ENCODE results near the gene NADSYN1. TPM values are rescaled to one million over a fixed set of nuclear protein-coding genes. Genes with fewer than 3 reads are reported as not detected.

Gene NADSYN1
- total RNA-seq, 1 donor from 2014 or later = 91.3 TPM

DNA sequence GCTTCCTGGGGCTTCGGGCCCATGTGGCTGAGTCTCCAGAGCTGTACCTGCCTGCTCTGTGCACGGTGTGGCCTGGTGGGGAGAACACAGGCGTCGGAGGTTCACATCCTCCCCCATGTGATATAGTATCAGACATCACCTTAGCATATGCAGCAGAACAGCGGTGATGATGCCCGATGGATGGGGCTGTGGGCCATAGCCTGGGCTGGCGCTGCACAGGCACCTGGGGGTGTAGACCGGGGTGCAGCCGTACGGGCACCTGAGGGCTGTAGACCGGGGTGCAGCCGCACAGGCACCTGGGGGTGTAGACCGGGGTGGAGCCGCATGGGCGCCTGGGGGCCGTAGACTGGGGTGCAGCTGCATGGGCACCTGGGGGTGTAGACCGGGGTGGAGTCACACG lies 29.2 kb downstream of the NADSYN1 start:
- H3K36me3 ChIP-seq = peaks cover 96% of the 10 kb centered on the region
- no peak for DNase-seq

DNA sequence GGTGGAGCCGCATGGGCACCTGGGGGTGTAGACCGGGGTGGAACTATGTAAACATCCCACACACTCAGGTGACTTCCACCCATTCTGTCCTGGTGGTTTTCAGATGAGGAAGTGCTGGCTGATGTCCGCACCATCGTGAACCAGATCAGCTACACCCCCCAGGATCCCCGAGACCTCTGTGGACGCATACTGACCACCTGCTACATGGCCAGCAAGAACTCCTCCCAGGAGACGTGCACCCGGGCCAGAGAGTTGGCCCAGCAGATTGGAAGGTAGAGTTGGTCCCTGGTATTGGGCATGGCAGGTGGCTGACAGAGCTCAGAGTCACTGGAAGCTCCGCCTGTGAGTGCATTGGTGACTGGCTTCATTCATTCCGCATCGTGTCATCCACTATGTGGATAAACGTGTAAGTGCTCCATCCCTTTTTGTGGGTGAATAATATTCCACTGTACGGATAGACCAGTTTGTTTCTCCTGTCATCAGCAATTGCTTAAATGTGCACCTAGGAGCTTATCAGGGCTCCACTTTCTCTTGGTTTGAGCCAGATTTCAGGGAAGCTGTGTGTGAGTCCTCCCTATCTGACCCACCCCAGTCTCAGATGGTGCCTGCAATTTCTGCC lies 29.9 kb downstream of the NADSYN1 start:
- DNase-seq (peak; percentile 53), ATAC-seq (no peak)
- H3K27ac ChIP-seq = no peak overlapping the region
- TF ChIP-seq, protein P1, sequence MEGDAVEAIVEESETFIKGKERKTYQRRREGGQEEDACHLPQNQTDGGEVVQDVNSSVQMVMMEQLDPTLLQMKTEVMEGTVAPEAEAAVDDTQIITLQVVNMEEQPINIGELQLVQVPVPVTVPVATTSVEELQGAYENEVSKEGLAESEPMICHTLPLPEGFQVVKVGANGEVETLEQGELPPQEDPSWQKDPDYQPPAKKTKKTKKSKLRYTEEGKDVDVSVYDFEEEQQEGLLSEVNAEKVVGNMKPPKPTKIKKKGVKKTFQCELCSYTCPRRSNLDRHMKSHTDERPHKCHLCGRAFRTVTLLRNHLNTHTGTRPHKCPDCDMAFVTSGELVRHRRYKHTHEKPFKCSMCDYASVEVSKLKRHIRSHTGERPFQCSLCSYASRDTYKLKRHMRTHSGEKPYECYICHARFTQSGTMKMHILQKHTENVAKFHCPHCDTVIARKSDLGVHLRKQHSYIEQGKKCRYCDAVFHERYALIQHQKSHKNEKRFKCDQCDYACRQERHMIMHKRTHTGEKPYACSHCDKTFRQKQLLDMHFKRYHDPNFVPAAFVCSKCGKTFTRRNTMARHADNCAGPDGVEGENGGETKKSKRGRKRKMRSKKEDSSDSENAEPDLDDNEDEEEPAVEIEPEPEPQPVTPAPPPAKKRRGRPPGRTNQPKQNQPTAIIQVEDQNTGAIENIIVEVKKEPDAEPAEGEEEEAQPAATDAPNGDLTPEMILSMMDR (IDR thresholded peaks at IDR 0.05) = no peak
- intact Hi-C loops (cut with DNase I) = no loop called here
- no peaks in the 10 kb centered on the region for H3K27me3 ChIP-seq
- H3K9me3 ChIP-seq = no peaks in the 10 kb centered on the region
- peaks cover 92% of the 10 kb centered on the region for H3K36me3 ChIP-seq
- H3K4me3 ChIP-seq = no peak overlapping the region
- H3K4me1 ChIP-seq = no peaks in the 10 kb centered on the region

More for the DNA sequence above, 29.2 kb downstream of the NADSYN1 start:
- H3K27ac ChIP-seq = no peak overlapping the region
- TF ChIP-seq, protein P1 (IDR thresholded peaks at IDR 0.05) = no peak
- no peaks in the 10 kb centered on the region for H3K27me3 ChIP-seq
- intact Hi-C loops (cut with DNase I) = no loop called here
- no peaks in the 10 kb centered on the region for H3K9me3 ChIP-seq
- ATAC-seq = no peak
- no peaks in the 10 kb centered on the region for H3K4me1 ChIP-seq
- no peak overlapping the region for H3K4me3 ChIP-seq

DNA sequence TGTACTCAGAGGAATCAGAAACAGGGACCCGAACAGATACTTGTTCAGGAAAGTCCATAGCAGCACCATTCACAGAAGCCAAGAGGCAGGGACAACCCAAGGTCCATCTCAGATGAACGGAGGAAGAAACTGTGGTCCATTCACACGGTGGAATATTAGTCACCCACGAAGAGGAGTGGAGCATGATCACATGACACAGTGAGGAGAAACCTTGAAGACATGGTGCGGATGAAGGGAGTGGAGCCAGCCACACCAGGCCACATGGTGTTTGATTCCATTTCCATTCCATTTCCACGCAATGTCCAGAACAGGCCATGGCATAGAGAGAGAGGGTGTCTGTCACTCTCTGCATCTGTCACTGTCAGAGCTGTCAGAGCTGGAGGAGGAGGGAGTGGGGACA lies 30.7 kb downstream of the NADSYN1 start:
- ATAC-seq (no peak), DNase-seq (no peak)
- TF ChIP-seq, protein P1 (IDR thresholded peaks at IDR 0.05) = no peak
- H3K4me1 ChIP-seq = peaks cover 4% of the 10 kb centered on the region
- no peak overlapping the region for H3K27ac ChIP-seq
- no peak overlapping the region for H3K4me3 ChIP-seq
- intact Hi-C loops (cut with DNase I) = no loop called here
- no peaks in the 10 kb centered on the region for H3K27me3 ChIP-seq
- peaks cover 91% of the 10 kb centered on the region for H3K36me3 ChIP-seq
- H3K9me3 ChIP-seq = no peaks in the 10 kb centered on the region

DNA sequence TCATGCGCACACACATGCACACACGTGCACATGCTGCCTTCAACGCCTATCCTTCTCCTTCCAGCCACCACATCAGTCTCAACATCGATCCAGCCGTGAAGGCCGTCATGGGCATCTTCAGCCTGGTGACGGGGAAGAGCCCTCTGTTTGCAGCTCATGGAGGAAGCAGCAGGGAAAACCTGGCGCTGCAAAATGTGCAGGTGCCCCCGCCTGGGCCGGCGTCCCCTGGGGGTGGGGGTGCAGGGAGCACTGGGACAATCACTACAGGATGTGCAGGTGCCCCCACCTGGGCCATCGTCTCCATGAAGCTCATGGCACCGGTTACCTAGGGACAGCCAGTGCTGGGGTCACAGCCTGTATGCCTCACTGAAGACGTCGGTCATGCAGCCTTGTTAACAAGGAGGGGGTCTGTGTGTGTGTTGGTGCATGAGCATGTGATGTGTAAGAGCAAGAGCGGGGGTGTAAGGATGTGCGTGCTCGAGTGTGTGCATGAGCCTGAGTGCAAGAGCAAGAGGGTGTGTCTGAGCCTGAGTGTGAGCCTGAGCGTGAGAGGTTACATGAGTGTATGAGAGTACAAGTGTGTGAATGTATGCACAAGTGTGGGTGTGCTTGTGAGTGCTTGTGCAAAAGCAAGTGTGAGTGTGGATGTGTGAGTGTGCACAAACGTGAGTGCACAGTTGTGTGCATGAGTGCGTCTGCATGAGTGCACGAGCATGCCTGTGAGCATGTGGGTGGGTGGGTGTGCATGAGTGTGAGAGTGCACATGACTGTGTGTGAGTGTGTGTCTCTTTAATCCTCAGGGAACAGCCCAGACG lies 31.5 kb downstream of the NADSYN1 start:
- H3K27me3 ChIP-seq = no peaks in the 10 kb centered on the region
- H3K4me3 ChIP-seq = no peak overlapping the region
- H3K36me3 ChIP-seq = peaks cover 84% of the 10 kb centered on the region
- TF ChIP-seq, protein P1 (IDR thresholded peaks at IDR 0.05) = no peak
- no peak overlapping the region for H3K27ac ChIP-seq
- intact Hi-C loops (cut with DNase I) = no loop called here
- ATAC-seq = no peak
- H3K4me1 ChIP-seq = peaks cover 9% of the 10 kb centered on the region
- DNase-seq = peak; percentile 51
- no peaks in the 10 kb centered on the region for H3K9me3 ChIP-seq

DNA sequence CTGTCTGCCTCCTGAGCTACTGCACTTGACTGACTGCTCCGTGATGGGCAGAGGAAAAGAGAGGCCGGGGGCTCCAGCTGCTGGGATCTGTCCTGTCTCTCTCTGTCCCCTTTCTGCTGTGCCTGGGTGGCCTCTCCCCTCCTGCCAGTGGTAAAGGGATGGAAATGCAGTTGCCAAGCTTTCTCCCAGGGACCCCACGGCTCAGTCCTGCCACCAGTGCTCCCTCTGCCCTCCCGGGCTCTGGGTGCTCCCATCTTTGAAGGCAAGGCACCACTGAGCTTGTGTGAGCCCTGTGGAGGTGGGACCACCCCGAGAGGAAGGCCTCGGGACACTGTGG lies 32.0 kb downstream of the NADSYN1 start:
- no peaks in the 10 kb centered on the region for H3K27me3 ChIP-seq
- TF ChIP-seq, protein P1 (IDR thresholded peaks at IDR 0.05) = no peak
- no peaks in the 10 kb centered on the region for H3K9me3 ChIP-seq
- peaks cover 9% of the 10 kb centered on the region for H3K4me1 ChIP-seq
- H3K27ac ChIP-seq = no peak overlapping the region
- ATAC-seq (no peak), DNase-seq (no peak)
- no peak overlapping the region for H3K4me3 ChIP-seq
- intact Hi-C loops (cut with DNase I) = no loop called here
- H3K36me3 ChIP-seq = peaks cover 78% of the 10 kb centered on the region

Measured in upper lobe of right lung (tissue), 1 donor.